Glutamatergic neuron (in vitro differentiated cells): Measurements from ENCODE around the gene ADAMTSL4. TPM values are rescaled to one million over a fixed set of nuclear protein-coding genes. Genes with fewer than 3 reads are reported as not detected.
A peak's percentile ranks its signal among the peaks of the same experiment; 100 is the strongest.

ENCODE experiments used
- DNase-seq: peaks from one replicate; pipeline ENCODE4 v3.0.0; 2022
- H3K27ac Mint-ChIP-seq: one replicate; pipeline ENCODE4 v1.8.0; 2020; ENCODE audit warnings: mild to moderate bottlenecking, mixed read lengths, inconsistent platforms; ENCODE audit not compliant: unreplicated experiment
- H3K27me3 Mint-ChIP-seq: one replicate; pipeline ENCODE4 v1.8.0; 2020; ENCODE audit warnings: mild to moderate bottlenecking, moderate library complexity, mixed read lengths, inconsistent platforms; ENCODE audit not compliant: unreplicated experiment
- H3K36me3 Mint-ChIP-seq: one replicate; pipeline ENCODE4 v1.8.0; 2020; ENCODE audit warnings: mild to moderate bottlenecking, mixed read lengths, inconsistent platforms; ENCODE audit not compliant: unreplicated experiment
- H3K4me1 Mint-ChIP-seq: one replicate; pipeline ENCODE4 v1.8.0; 2020; ENCODE audit warnings: mild to moderate bottlenecking, low read depth, mixed read lengths, inconsistent platforms; ENCODE audit not compliant: unreplicated experiment
- H3K4me3 Mint-ChIP-seq: one replicate; pipeline ENCODE4 v1.8.0; 2020; ENCODE audit warnings: mild to moderate bottlenecking, mixed read lengths, inconsistent platforms; ENCODE audit not compliant: unreplicated experiment
- H3K9me3 Mint-ChIP-seq: one replicate; pipeline ENCODE4 v1.8.0; 2020; ENCODE audit warnings: mild to moderate bottlenecking, moderate library complexity, mixed read lengths, inconsistent platforms; ENCODE audit not compliant: unreplicated experiment
- CTCF ChIP-seq: fragments of 200-600 bp; sonication (generic); IDR thresholded peaks from one replicate; pipeline ENCODE4 v1.5.0; 2021; ENCODE audit not compliant: partially characterized antibody, unreplicated experiment
- total RNA-seq: library from RNA; stranded (reverse); fragmentation: NEBNext Ultra II Directional; extraction: Animal tissue kit (Norgen Biotek cat#: 25700); gene quantifications from one replicate; pipeline ENCODE4 v1.2.1, GENCODE V29; 2021; ENCODE audit not compliant: unreplicated experiment

ADAMTSL4 gene
- total RNA-seq, 1 donor from 2014 or later: 0.25 TPM

DNA sequence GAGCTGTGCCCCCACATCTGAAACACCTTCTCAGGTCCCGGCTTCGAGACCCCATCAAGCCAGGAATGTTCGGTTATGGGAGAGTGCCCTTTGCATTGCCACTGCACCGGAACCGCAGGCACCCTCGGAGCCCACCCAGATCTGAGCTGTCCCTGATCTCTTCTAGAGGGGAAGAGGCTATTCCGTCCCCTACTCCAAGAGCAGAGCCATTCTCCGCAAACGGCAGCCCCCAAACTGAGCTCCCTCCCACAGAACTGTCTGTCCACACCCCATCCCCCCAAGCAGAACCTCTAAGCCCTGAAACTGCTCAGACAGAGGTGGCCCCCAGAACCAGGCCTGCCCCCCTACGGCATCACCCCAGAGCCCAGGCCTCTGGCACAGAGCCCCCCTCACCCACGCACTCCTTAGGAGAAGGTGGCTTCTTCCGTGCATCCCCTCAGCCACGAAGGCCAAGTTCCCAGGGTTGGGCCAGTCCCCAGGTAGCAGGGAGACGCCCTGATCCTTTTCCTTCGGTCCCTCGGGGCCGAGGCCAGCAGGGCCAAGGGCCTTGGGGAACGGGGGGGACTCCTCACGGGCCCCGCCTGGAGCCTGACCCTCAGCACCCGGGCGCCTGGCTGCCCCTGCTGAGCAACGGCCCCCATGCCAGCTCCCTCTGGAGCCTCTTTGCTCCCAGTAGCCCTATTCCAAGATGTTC lies 4.3 kb downstream of the ADAMTSL4 start:
- Mint-ChIP-seq H3K36me3 (no peaks in the 10 kb centered on the region), H3K4me3 (no peak overlapping the region), H3K4me1 (peaks cover 3% of the 10 kb centered on the region), H3K27me3 (peaks cover 8% of the 10 kb centered on the region), H3K27ac (no peak overlapping the region), H3K9me3 (peaks cover under 1% of the 10 kb centered on the region)
- peak; percentile 16 for DNase-seq
- TF ChIP-seq CTCF: no peak

GRCh38 chr1:150554086-150554452 lies 4.9 kb downstream of the ADAMTSL4 start:
- Mint-ChIP-seq H3K27me3 (peaks cover 7% of the 10 kb centered on the region), H3K36me3 (no peaks in the 10 kb centered on the region), H3K9me3 (no peaks in the 10 kb centered on the region), H3K27ac (no peak overlapping the region), H3K4me1 (peaks cover 3% of the 10 kb centered on the region), H3K4me3 (no peak overlapping the region)
- TF ChIP-seq CTCF: no peak
- no peak for DNase-seq

DNA sequence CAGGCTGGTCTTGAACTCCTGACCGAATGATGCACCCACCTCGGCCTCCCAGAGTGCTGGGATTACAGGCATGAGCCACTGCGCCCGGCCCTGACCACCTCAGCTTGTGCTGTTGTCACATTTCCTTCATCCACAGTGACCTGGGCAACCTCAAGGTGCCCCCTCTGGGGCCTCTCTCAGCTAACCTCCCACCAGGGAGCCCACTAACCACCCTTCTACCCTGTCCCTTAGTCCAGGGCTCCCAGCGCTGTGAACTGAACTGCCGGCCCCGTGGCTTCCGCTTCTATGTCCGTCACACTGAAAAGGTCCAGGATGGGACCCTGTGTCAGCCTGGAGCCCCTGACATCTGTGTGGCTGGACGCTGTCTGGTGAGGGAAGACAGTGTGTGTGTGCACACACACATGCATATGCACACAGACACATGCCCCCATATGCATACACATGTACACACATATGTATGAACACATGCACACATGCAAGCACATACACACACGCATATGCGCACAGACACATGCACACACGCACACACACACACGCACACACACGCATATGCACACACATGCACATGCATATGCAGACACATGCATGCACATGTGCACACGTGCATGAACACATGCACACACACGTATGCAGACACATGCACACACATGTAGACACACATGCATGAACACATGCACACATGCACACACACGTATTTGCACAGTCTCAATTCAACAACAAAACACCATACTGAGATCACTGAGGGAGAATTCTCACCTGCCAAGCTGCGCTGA lies 6.2 kb downstream of the ADAMTSL4 start:
- Mint-ChIP-seq H3K36me3 (no peaks in the 10 kb centered on the region), H3K9me3 (peaks cover 3% of the 10 kb centered on the region), H3K4me1 (peaks cover 3% of the 10 kb centered on the region), H3K4me3 (no peak overlapping the region), H3K27ac (no peak overlapping the region), H3K27me3 (peaks cover 8% of the 10 kb centered on the region)
- TF ChIP-seq CTCF: no peak
- DNase-seq: no peak

- peak; percentile 18 for DNase-seq
Observed at GRCh38 chr1:150555971-150556865, 7.0 kb downstream of the ADAMTSL4 start.

More at GRCh38 chr1:150555971-150556865, 7.0 kb downstream of the ADAMTSL4 start:
- H3K9me3 Mint-ChIP-seq: peaks cover 3% of the 10 kb centered on the region
- H3K4me3 Mint-ChIP-seq: no peak overlapping the region
- no peak overlapping the region for H3K27ac Mint-ChIP-seq
- peaks cover 3% of the 10 kb centered on the region for H3K4me1 Mint-ChIP-seq
- TF ChIP-seq CTCF: no peak
- H3K36me3 Mint-ChIP-seq: no peaks in the 10 kb centered on the region
- H3K27me3 Mint-ChIP-seq: peaks cover 9% of the 10 kb centered on the region
